ENCODE results near the gene GNG4.
"Not testable (repeated sequence)": the region's sequence is repeated elsewhere in the genome, so short reads cannot be mapped to it uniquely, and the experiment has no call there.

GNG4 gene

DNA sequence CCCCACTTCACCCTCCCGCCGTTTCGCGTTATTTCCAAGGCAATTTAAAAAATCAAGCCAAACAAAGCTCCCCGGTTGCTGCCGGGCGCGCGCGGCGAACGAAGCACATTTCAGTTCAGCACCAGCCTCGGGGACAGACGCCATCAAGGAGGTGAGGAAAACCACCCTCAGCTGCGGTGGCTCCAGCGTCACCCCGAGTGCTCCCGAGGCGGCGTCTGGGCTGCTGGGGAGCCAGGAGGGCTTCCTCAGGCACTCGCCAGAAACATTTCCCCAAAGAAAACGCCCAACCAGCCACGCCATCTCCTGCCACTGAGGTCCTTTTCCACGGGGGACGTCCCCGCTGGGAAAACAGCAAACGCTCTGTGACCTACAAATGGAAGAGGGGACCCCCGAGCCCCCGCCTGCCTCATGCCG is 623 bp downstream of the GNG4 start:
- peak; percentile 46 to 56 for DNase-seq

DNA sequence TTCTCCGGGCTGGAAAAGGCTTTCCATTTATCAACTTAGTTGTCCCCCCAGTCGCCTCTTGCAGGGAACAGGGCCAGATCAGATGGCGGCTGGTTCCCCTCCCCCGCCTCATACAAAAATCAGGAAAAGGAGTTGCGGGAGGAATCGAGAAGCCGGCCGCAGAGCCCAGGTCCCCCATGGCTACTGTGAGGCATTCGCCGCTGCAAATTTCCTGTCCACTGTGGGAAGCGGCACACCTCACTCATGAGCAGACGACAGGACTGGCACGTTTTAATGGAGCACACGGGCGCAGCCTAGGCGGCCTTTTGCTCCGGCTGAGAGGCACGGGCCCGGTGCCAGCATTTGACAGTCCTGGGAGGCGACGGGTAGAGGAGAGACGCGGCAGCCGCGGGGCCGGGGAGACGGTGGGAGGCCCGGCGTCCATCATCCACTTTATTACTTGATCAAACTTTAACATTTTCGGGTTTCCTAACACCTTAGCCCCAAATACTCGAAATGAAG is 1.1 kb downstream of the GNG4 start:
- no peak for DNase-seq

GRCh38 chr1:235647537-235647936 is 2.0 kb downstream of the GNG4 start:
- DNase-seq, result not testable (repeated sequence)

GRCh38 chr1:235646463-235646862 is 3.1 kb downstream of the GNG4 start:
- DNase-seq, result no peak

DNA sequence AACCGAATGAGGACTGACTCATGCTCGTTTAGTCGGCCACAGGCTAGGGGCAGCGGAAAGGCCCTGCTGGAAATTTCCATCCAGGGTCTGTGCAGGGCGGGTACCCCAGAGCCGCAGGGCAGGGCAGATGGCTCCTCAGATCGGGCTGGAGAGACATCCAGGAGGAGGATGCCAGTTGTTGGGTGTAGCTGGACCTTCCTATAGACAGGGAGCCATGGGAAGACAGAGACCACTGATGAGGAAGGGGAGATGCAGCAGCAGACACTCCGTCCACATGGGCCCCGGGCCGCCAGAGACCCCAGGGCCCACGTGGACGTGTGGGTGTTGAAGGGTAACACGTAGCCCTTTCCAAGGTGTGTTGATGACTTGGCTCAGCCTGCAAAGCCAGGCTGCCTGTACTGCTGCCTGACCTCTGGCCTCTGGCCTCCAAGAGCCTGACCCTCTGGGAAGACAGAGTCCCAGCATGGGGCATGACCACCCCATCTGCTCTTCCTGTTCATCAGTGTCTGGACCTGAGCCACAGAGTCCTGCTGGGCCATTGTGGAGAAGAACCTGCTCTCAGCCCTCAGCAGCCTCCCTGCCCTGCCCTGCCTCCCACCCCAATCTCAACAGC is 4.8 kb downstream of the GNG4 start:
- no peak for DNase-seq

GRCh38 chr1:235643837-235644692 is 5.5 kb downstream of the GNG4 start:
- DNase-seq, result no peak

DNA sequence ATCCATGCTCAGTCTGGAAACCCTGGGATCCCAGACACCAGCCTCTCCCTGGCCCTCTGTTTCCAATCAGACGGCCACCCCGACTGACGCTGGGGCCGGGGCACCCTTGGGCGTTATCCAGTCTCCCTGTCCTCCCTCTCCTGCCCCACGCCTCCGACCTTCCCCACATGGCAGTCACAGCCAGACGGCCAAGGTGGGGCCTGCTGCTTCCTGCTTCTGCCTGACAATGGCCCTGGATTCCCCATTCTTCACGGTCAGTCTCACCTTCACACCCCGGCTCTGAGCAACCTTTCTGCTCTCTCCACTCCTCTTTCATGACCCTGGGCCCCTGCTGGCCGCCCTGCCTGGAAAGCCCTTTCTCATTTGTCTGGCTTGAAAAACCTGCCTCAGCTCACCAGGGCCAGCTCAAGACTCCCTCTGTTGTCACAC is 6.6 kb downstream of the GNG4 start:
- no peak for DNase-seq

GRCh38 chr1:235642011-235642942 is 7.3 kb downstream of the GNG4 start:
- DNase-seq, result peak; percentile 68 to 69

DNA sequence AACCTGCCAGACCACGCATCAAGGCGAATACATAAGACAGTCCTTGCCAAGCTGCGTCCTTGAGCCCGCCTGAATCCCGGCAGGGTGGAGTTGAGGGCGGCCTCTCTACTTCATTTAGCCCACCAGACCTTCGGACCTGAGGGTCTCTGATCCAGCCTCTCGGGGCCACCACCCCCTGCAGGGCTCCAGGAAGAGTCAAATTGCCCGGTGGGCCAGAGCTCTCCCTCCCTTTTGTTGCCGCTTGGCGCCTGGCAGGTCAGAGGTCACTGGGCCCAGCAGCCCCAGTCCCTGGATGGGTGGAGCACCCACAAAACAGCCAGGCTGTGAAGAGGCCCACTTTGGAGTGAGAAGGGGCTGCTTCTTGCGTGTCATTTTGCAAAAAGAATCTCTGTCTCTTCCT is 9.0 kb downstream of the GNG4 start:
- DNase-seq, result no peak

GRCh38 chr1:235639226-235640205 is 10.1 kb downstream of the GNG4 start:
- no peak for DNase-seq

DNA sequence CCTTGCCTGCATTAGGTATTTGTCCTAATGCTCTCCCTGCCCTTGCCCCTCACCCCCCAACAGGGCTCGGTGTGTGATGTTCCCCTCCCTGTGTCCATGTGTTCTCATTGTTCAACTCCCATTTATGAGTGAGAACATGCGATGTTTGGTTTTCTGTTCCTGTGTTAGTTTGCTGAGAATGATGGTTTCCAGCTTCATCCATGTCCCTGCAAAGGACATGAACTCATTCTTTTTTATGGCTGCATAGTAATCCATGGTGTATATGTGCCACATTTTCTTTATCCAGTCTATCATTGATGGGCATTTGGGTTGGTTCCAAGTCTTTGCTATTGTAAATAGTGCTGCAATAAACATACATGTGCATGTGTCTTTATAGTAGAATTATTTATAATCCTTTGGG is 11.0 kb downstream of the GNG4 start:
- DNase-seq, result not testable (repeated sequence)

- DNase-seq, result no peak
Observed at GRCh38 chr1:235637756-235638534, 11.6 kb downstream of the GNG4 start.

DNA sequence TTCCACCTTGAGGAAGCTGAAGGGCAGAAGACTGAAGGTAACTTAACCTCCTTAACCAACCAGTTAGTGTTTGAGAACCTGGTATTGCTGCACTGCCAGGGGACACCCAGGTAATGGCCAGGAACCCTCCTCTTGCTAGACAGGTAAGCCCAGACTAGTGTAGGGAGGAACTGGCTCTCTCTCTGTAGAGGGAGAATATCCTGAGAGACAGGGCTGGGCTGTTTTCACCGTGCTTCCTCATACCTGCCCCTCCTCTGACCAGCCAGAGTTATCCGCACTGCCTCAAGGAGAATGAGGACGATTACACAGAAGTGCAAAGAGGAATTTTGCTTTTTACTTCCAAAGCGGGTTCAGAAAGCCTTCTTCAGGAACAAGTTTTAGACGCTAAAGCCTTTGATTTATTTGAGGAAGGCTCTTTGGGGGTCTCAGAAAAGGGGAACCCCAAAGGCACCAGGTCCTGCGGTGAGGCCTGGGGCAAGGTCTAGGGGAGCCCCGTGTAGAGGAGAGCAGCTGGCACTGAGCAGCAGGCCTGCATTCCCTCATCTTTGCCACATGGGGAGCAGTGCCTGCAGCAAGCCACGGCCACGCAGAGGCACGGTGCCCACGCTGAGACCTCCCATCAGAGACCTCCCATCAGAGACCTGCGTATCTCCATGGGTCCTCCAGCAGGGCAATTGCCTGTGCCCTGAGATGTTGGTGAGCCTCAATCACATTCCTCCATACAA is 13.5 kb downstream of the GNG4 start:
- no peak for DNase-seq

DNA sequence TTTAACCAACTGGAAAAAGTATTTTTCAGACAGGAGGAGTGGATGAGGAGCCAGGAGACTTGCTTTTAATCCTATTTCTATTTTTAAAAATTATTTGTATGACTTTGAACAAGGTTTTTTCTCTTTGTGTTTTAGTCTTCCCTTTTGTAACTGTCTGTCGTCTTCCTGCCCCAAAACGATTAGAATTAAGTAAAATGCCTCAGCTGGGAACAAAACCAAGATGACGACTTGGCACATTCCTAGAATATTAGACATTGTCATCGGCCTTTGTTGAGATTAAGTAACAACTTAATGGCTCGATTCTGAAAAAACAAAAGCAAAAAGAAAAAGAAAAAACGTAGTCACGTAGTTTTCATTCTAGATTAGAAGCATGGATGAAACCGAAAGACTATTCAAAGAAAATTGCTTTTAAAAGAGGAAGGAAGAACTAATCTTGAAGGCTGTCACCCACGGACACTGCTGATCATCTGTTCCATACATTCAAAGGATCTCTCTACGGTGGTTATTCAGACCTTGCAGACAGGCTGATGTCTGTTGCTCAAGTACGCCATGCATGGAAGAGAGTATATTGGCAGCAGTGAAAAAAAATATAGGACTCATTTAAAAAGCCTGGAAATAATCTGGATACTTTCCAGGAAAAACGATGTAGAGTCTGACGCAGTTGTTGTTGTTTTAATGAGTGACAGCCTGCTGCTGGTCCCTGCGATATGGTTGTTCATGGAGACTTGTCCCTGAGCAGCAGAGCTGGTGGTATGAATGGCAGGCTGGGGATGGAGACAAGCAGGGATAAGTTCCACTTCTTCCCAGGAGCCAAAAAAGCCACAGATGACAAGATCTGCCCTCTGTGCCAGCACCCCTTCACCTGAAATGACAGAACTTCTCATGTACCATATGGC is 16.8 kb downstream of the GNG4 start:
- DNase-seq, result no peak

- DNase-seq, result no peak
Observed at GRCh38 chr1:235631816-235632215, 17.8 kb downstream of the GNG4 start.

DNA sequence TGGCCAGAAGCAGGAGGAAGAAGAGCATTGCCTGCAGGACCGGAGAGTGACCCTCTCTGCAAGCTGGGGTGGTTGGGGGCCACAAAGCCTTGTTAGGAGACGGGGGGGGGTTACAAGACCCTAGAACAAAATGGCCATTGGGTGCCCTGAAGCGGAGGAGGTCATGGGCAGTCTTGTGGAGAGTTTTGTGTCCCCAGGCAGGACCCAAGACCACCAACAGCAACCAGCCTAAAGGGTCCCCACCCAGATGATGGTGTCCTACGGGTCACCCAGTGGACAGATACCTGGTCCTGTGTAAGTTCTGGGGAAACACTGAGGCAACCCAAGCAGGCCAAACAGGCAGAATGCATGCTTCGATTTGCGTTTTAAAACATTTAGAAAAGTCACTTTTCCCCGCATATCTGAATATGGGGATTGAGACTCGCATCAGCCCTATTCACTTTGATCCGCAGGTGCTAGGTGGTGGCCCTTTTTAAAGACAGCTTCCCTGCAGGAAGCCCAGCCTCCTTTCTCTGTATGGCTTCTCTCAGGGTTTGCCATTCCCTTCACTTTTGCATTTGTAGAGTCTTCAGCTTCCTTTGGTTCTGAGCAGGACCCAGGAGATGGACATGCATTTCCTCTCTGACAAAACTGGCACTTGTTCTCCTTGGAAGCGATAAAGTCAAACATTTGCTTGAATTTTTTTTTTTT is 21.1 kb downstream of the GNG4 start:
- no peak for DNase-seq

DNA sequence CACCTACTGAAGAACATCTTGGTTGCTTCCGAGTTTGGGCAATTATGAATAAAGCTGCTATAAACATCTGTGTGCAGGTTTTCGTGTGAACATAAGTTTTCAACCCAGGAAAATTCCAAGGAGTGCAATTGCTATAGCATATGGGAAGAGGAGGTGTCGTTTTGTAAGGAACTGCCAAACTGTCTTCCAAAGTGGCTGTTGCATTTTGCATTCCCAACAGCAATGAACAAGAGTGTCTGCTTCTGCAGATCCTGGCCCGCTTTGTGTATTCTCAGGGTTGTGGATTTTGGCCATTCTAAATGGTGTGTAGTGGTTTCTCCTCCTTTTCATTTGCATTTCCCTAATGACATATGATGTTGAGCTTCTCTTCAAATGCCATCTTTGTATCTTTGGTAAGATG is 23.8 kb downstream of the GNG4 start:
- no peak for DNase-seq

- DNase-seq, result no peak
Observed at GRCh38 chr1:235625340-235625739, 24.2 kb downstream of the GNG4 start.
